Fibroblast of peridontal ligament (primary cell): Measurements from ENCODE around the gene CSMD2.

ENCODE experiments used
- DNase-seq: peaks from one replicate; pipeline ENCODE4 v3.0.0-alpha.2; 2010; ENCODE audit errors: extremely low read depth

Gene CSMD2

DNA sequence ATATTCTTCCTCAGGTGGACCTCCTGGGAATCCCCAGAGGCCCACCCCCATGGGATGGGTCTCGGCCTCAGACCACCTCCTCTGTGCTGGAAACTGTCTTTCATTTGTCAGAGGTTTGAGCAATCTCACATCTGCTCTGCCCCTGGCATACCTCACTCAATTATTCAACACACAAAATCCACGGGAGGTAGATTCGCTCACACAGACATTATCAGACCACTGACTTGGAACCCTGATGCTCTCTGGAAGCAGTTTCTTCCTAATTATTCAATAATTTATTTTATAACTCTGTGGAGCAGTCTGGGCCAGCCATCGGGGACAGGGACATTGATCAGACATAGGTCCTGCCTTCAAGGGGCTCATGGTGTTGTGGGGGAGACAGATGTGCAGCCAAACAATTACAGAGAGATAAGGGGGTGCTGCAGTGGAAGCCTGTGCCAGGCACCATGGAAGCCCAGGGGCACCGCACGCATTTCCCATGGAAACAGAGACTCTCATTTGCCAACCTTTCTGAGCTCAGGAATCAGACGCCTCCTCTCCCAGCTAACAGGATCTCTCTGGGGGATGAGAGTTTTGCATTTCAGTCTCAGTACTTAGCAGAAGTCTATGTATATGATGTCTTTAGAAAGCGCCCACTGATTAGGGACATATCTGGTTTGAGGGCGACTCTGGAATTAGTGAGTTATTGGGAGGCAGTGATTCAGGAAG lies 204.7 kb downstream of the CSMD2 start:
- no peak for DNase-seq

DNA sequence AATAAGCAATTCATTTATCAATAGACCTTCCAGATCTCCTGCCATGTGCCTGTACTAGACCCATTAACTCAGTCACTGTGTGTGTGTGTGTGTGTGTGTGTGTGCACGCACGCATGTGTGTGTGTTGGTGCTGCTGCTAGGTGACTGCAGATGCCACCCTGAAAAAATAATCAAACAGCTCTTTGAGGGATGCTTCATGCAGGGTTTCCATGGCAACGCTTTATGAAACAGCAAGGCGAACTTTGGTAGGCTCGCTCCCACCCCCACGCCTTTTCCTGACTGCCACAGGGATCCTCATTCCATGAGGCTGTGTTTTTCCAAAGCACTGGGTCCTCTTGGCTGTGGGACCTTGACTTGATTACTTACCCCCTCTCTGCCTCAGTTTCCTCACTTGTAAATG lies 207.2 kb downstream of the CSMD2 start:
- no peak for DNase-seq

DNA sequence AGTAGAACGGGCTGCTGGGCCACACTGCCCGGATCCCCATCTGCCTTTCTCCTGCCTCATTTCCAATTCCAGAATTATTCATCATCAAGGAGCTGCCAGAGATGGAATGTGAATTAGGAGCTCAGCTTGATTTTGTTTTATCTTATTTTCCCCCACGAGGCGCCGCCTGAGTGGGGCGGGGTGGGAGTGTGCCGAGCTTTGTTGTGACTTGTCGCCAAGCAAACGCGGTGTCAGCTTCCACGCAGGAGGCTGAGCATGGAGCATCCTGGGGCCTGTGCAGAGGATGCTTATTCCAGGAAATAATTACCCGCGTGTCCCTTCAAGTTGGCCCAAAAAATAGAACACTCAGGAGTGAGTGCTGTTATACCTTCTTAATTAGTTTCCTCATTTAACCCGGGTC lies 209.9 kb downstream of the CSMD2 start:
- DNase-seq = no peak

DNA sequence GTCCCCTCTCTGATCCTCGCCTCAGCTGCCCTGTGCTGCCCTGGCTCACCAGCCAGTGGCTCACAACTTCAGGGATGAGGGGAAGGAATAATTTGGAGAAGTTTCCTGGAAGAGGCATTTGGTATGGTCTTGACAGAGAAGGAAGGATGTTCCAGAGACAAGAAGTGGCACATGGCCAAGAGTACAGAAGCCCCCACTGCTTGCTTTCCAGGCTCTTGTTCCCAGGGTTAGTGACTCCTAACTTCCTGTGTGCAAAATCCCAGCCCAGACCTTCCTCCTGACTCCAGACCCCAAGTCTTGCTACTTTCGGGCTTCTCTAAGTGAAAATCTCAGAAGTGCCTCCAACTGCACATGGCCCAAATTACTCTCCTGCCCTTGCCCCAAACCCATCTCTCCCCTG lies 215.5 kb downstream of the CSMD2 start:
- no peak for DNase-seq

DNA sequence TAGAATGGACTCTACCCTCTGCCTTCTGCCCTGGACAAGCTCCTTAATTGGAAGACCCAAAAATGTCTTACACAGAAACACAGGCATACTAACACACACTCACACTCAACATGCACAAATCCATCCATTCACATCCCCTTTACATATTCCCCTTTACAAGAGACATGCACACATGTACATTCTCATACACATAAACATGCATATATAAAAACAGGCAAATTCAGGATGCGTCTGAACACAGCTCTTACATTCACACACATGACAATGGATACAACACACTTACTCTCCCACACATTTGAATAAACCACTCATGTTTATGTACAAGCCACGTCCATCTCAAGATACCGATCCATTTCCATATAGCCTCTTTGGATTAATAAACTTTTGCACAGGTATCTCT lies 216.7 kb downstream of the CSMD2 start:
- DNase-seq = no peak

DNA sequence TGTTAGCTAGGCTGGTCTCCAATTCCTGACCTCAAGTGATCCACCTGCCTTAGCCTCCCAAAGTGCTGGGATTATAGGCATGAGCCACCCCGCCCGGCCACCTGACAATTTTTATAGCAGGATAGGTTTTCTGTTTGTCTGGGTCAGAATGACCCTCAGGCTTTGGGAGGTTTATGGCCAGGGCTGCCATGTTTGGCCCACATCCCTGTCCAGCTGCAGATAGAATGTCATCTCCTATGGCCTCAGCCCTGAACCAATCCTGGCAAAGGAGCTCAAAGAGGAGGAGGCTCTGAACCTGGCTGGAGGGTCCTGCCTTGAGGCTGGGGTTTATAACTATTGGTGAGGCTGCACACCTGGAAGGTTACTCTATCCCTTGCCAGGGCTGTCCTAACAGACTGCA lies 218.2 kb downstream of the CSMD2 start:
- DNase-seq = no peak

DNA sequence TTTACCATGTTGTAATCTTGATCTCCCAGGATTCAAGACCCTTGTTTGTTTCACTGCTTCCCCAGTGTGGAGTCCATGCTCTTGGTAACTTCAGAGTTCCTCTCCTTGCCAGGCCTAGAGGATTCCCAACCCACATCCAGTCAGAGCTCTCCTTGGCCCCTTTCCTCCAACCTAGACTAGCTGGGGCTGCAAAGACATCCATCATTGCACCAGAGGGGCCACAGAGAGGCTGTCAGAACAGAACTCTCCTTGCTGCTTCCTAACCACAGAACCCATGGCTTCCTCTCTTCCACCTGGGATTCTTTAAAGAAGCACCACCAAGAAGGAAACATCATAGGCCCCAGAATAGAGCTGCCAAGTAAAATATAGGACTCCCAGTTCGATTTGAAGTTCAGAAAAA lies 220.2 kb downstream of the CSMD2 start:
- no peak for DNase-seq

DNA sequence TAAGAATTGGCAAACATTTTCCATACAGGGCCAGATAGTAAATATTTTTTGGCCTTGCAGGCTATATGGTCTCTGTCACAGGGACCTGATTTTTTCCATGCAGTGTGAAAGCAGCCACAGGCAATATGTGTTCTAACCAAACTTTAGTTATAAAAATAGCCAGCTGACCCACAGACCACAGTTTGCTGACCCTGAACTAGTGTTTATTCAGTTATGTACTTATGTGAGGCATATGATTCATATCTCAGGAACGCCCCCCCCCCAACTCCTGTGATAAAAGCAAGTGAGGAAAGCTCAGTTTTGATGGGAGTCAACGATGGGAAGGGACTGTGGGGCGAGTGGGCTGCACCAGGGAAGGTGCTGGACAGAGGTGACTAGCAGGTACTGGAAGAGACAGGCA lies 221.1 kb downstream of the CSMD2 start:
- DNase-seq = no peak

DNA sequence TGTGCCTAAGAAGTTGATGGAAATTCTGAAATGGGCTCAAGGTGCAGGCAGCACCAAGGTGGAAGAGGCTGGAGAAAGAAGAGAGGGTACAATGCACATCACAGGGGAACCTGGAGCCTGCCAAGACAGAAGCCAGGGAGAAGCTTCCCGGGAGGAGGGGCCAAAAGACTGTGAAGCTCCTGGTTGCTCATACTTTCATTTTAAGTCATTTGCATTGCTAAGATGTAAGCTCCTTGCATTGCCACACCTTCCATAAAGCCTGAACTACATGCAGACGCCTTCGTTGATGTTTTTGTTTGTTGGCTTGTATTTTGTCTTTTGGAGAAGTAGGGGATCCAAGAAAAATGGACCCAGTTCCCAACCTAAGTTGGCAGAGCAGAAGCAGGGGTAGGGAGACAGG lies 232.2 kb downstream of the CSMD2 start:
- DNase-seq = no peak

DNA sequence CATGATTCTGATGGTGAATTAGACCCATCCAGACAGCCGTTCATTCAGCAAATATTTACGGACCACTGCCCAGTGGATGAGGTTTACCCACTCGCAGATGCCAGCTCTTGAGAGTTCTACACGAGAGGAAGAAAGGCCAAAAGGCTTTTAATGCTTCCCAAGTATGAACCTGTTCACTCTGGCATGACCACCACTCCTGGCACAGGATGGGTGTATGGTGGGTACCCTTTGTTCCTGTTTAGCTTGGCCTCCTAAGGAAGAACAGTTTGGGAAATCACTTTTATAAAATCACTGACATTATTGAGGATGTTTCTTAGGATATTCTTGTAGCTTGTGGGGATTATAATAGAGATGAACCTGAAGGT lies 233.9 kb downstream of the CSMD2 start:
- no peak for DNase-seq

DNA sequence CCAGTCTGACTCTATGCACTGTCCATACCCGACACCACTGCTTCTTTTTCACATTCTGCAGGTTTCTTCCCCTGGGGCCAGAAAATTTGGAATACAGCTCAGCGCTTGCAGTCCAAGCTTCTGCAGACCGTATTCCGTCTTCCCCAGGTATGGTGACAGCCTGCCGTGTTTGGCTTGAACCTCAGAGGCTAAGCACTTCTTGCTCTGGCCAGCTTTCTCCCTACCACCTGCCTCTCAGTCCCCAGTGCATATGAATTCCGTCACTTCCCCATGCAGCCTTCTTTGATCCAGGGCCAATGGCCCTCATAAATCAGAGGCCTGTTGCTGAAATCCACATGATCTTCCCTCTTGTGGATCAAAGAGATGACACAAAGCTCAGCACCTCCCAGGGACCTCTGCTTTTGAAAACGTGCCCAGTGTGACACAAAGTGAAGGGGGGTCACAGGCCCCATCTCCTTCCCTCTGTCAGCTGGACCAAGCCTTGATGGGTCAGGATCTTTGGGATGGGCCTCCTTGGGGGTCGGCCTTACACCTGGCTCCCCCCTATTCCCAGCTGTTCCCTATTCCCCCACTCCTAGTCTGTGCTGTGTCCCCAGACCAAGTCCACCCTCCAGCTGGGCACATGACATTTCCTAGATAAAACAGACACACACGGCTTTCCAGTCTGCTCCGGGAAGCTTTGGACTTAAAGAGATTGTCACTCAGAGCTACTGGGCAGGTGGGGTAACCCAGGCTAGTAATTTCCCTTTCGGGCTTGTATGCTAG lies 234.5 kb downstream of the CSMD2 start:
- DNase-seq = no peak

DNA sequence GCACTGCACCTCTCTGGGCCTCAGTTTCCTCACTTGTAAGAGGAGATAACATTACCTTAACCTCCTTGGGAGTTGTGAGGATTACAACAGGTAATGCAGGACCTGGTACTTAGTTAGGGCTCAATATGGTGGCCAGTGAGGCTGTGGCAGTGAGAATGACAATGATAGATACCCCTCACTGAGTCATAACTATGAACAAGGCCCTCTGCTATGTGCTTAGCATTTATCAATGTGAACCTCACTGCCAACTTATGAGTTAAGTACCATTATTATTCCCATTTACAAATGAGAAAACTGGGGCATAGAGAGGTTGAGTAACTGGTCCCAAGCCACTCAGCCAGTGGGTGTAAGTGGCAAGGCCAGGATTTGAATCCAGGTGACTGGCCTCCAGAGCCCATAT lies 236.8 kb downstream of the CSMD2 start:
- no peak for DNase-seq

DNA sequence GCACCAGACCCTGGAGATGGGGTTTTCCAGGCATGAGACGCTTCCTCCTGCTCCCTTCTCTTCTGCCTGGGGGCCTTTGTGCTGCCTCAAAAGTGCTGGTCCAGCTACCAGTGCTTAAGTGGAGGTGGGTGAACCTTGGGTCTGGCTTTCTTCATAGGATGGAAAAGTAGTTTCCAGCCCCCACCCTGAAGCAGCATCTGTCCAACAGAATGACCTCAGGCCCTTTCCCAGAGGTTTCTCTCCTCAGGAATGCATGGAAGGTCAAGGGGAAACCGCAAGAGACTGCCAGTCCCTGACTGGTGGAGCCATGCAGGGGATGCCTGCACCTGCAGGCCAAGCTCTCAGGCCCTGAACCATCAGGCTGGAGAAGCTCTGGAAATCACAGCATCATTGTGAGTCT lies 237.3 kb downstream of the CSMD2 start:
- no peak for DNase-seq

DNA sequence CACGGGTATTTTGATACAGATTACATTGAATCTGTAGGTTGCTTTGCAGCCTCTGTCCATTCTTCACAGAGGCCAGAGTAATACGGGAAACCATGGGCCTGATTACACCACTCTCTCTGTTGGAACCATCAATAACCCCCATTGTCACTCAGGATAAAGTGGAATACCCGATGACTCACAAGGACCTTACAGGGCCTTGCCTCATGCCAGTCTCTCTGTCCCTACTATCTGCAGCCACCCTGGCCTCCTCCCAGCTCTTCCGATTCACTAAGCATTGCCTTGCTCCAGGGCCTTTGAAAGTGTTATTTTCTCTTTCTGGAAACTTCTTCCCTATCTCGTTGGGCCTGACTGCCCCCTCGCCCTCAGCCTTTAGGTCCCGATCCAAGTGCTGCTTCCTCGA lies 239.4 kb downstream of the CSMD2 start:
- DNase-seq = no peak

DNA sequence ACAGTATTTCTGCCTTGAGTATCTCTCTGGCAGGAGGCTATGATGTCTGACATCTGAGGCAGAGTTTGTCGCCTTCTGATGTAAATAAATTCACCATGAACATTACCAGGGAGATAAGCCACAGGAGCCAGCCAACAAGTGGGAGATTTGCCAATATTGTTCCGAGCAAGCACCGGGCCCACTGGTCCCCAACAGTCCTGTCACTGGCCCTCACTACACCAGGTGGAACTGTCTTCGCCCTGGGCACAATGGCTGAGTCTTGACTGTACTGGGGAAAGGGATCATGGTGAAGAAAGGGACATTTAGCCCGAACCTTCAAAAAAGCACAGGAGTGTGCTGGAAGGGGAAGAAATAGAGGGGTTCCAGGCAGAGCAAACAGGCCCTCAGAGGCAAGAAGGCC lies 243.7 kb downstream of the CSMD2 start:
- no peak for DNase-seq

DNA sequence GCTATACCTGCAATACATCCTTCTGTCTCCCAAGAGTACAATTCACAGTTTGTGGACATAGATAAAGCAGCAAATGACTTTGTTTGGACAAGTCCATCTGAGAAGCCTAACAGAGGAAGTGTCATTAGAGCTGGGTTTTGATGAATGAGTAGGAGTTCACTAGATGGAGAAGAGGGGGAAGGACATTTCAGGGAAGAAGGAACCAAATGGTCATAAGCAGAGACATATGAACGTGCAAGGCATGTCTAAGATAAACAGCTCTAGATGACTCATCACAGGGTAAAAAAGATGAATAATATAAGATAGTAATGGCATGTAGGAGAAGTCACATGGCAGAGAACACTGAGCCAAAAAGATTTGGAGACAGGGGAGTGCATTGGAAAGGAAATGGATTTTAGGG lies 246.7 kb downstream of the CSMD2 start:
- DNase-seq = no peak

DNA sequence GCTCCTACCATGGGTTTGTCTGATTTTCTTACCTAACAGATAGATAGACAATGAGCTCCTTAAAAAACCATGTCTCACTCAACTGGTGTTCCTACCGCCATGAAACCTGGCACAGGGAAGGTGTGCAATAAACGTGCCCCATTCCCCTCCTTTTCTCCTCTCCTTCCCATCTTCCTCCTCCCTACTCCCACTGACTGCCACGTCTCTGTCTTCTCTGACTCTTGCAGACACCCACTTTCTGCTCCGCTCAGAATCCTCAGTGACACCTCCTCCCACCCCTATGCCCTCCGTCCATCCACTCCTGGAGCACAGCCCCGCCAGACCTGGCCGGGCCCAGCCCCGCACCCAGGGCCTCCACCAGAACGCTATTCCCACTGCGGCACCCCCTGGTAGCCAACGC lies 248.2 kb downstream of the CSMD2 start:
- no peak for DNase-seq

DNA sequence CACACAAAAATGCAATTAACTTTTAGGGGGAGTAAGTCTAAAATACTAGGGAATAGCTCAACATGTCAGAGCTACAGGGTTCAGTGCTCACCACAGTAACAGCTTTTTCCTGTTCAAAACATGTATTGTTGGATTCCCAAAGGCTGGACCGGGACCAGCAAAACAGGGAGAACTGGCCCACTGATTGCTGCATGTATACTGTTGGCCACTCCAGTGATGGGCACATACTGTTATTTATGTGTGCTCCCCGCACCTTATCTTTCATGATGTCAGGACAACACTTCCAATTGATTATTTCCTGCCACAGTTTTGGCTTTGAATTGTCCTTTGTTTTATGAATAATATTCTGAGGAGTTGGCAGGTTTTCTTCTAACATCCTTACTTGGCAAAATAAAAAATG lies 250.5 kb downstream of the CSMD2 start:
- no peak for DNase-seq

DNA sequence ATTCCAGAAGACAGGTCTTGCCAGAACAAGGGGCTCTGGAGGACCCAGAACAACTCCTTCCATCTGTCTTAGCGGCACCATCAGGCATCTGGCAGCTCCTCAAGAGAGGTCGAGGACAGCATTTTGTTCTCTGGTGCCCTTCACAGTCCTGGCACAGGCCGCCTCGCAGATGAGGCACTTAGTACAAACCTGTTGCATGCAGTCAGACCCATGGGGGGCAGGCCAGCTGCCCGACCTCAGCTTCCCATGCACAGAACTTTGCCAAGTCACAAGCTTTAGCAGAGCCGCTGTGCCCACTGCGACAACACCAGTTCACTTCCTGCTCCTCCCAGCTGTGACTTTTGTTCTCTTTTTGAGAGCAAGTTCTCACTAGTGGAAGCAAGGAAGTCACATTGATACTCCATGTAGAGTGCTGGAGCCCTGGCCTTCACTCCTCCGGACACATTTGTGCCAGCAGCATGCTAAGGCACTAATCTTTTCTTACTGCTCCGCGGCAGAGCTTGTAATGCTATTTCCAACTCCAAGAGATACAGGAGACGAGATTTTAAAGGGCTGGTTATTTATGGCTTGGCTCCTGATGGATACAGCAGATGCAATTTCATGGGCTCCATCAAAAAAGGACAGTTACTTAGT lies 256.6 kb downstream of the CSMD2 start:
- no peak for DNase-seq

DNA sequence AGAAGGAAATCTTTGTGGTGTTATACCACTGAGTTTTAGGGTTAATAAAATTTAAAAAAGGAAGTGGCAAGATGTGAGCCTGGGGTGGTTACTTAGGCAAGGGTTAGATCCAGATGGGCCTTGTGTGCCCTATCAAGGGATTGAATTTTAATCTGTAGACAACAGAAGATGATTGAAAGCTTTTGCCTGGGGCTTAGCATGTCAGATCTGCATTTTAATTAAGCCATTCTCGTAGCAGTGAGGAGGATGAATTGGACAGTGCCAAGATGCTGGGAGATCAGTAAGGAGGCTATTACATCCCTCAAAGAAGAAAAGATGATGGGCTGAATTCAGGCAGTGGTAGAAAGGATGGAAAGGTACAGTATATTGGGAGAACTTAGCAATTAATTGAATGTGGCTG lies 258.9 kb downstream of the CSMD2 start:
- DNase-seq = no peak

DNA sequence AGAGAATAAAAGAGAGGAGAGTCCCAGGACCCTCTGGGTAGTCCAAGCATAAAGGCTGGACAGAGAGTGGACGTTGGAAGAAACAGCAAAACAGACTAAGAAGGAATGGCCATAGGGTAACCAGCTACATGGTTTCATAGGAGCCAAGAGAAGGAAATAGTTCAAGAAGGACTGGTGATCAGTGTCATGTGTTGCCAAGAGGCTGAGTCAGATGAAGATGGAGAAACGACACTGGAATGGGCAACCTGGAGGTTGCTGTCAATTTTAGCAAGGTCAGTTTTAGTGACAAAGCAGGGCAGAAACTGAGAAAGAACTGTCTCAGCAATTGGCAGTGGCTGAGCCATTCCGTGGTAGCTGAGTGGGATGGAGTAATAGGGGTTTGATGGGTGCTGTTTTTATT lies 259.8 kb downstream of the CSMD2 start:
- DNase-seq = no peak

DNA sequence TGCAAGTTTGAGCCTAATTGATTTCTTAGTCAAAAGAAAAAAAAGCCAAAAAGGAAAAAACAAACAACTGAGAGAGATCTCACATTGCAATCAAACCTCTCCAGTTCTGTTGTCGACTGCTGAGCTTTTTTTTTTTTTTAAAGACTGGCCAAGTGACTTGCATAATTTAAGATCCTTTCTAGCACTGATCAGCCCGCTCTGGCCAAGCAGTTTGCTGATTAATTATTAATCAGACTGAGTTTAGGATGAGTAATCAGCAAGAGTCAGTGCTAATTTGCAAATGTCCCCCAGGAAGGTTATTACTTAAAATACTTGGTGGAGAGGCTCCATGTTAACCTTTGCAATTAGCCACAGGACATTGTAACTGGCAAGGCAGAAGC lies 261.8 kb downstream of the CSMD2 start:
- DNase-seq = no peak

DNA sequence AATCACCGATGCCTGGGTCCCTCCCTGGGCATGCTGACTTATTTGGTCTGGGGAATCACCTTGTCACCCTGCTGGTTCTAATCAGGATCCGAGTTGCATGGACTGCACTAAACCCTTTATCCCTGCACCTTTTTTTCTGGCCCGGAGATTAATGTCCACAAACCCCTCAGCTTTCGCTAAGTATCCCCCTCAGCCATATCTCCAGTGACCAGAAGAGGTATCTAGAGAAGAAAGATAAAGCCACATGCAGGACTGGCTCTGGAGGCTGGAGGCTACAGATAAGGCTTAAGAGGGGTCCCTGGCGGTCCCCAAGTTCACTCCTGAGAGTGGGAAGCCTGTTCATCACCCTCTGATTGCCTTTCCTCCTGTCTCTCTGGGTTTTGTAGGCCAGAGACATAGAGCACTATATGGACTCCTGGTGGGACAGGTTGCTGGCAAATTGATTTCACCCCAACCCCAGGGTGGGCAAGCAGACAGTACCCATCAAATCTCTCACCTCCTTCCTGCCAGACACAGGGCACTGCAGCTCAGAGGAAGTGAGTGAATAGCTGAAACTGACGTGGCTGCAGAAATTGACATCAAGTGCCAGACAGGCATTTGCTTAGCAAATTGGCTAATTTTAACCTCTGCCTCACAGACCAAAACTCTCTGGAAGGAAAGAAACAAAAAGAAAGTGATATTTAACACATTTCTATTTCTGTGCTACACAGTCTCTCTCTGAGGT lies 262.4 kb downstream of the CSMD2 start:
- DNase-seq = no peak
